GM19043 (cell line): Measurements from ENCODE around the gene NFAT5.

Source experiments
- ATAC-seq: cut with Tn5 transposase; IDR thresholded peaks from one replicate; pipeline ENCODE4 v1.9.1; 2021; ENCODE audit warnings: low read depth; ENCODE audit not compliant: unreplicated experiment

NFAT5 gene

DNA sequence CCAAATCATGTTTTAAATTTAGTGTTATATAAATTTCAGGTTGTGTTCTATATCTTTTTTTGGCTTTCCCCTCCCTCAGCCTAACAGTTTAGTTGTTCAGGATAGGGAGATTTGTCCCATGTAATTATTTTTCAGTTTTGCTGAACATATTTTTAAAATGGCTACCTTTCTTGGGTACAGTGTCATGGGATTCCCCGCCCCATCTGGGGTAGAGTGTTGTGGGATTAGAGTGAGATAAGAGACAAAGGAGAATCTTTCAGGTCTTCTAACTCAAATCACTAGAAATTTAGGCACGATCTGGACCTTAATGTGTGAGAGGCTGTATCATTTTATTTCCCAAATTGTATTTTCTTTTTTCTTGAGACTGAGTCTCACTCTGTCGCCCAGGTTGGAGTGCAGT, 24.8 kb downstream of the NFAT5 start:
- ATAC-seq: no peak

DNA sequence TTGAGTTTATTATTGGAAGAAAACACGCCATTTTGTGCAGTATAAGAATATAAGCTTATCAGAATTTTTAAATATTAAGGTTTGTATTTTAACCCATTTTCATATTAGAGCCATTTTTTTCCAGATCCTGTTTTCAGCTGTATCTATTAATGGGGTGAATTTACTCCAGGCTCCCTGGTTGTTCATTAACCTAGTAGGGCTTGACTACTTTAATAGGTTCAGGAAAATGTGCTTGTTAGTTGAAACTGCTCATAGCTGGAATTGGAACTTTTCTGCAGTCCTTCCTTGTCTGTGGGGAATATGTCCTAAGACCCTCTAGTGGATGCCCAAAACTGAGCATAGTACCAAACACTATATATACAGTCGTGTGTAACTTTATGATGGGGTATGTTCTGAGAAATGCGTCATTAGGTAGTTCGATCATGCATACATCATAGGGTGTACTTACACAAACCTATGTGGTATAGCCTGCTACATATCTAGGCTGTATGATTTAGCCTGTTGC, 28.0 kb downstream of the NFAT5 start:
- ATAC-seq: no peak

DNA sequence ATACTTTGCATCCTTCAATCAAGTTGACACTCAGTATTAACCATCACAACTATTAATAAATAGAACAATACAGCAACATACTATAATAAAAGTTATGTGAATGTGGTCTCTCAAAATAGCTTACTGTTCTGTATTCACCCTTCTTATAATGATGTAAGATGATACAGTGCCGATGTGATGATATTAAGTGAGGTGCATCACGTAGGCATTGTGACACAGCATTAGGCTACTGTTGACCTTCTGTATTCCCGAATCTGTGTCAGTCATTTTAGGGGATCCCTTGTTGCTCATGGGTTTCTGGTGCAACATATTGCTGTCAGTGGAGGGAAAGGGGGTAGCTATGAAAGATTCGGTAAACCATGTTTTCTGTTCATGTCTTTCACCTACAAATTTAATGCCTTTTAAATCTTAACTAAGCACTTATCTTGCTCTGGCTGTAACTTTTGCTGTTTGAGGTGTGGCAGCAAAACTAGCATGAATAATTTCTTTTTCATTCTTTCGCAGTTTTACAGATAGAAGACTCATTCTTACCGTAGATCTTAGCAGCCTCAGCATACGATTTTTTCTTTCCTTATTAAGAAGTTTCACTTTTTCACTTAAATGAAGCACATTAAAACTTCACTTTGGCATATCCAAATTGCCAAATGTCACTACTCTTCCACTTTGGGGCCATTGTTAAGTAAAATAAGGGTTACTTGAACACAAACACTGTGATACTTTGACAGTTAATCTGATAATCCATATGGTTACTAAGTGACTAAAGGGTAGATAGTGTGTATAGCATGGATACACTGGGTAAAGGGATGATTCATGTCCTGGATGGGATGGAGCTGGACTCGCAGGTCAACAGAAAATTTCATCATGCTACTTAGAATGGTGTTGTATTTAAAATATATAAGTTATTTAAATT, 29.6 kb downstream of the NFAT5 start:
- ATAC-seq: no peak

DNA sequence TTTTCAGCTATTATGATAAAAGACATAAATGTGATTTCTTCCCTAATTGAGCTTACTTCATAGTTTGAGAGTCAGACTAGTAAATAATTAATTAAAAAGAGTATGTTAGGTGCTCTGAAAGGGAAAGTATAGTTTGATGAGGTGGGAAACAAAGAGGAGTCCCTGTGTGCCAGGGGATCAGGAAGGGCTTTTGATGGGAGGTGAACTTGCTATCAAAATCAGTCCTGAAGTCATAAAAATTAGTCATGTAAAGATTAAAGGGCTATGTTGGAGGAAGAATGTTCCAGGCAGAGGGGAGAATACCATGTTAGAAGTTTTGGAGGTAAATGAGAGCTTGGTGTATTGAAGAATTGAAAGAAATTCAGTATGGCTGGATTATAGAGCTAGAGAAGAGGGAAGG, 31.0 kb downstream of the NFAT5 start:
- no peak for ATAC-seq

DNA sequence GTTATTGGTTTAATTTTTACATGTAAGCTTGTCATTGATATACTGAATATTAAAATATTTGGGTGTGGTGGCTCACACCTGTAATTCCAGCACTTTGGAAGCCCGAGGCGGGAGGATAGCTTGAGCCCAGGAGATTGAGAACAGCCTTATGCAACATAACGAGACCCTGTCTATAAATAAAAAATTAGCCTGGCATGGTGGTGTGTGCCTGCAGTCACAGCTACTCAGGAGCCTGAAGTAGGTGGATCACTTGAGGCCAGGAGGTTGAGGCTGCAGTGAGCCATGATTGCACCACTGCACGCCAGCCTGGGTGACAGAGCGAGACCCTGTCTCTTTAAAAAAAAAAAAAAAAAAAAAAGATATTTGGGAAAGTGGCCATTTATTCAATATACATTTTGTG, 32.3 kb downstream of the NFAT5 start:
- ATAC-seq: no peak

DNA sequence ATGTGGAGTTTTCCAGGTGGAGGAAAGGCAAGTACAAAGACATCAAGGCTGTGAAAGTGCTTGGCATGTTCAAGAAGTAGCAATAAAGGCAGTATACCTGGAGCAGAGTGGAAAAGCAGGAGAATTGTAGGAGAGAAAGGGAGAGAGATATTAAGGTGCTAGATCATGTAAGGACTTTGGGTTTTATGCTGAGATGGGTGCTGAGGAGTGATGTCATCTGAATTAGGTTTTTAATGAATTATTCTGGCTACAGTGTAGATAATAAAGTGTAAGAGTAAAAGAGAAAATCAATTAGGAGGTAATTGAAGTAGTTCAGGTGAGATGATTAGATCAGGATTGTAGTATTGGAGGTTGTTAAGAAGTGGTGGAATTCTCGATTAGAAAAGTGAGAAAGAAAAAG, 34.0 kb downstream of the NFAT5 start:
- ATAC-seq: no peak

DNA sequence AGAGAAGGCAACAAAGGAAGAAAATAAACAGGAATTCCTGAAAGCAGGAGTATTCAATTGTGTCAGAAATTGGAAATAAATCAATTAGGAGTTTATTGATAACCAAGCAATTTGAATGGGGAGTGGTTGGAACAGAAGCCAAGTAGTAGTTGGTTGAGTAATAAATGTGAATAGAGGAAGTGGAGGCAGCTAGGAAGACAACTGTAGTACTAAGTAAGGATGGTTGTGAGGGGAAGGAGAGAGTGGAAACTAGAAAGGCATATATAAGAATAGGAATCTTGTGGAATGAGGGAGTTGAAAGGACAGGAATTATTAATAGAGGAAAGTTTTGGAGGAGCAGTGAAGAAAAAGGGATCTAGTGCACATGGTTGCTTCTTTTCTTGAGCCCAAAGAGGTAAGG, 34.4 kb downstream of the NFAT5 start:
- ATAC-seq: no peak

DNA sequence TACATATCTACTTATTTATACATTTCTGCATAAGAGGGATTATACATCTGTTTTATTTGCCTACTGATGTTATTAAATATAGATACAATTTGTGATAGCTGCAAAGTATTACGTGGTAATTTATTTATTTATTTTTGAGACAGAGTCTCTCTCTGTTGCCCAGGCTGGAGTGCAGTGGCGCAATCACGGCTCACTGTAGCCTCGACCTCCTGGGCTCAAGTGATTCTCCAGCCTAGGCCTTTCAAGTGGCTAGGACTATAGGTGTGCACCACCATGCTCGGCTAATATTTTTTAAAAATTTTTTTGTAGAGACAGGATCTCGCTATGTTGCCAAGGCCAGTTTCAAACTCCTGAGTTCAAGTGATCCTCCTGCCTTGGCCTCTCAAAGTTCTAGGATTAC, 35.5 kb downstream of the NFAT5 start:
- no peak for ATAC-seq

DNA sequence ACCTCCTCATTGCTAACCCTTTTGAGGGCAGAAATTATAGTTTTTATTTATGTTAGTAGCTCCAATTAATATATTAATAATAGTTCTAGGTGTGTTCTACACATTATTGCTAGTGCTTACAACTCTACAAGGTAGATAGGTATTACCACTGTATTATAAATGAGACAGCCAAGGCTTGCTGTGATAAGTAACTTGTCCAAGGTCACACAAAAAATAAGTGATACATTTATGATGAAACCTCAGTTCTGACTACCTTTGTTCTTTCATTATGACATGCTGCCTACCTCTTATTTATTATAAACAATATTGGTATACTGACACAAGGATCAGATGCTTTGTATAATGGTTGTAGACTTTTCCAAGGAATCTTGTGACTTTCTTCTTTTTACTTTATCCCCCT, 41.2 kb downstream of the NFAT5 start:
- no peak for ATAC-seq

DNA sequence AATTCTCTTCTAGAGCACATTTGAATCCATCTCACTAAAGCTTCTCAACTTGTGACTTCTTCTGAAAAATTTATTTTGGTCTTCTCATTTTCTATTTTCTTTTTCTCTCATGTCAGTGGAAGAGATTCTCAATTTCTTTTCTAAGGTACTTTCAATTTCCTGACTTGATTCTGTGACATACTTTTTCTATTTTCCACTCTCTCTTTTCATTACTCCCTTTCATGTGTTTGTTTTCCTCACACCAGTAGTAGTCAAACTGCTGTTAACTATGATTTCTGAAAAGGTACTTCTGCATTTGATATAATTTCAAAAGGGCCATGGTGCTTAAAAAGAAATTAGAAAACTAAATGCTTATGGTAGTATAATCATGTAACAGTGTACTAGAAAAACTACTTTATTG, 41.9 kb downstream of the NFAT5 start:
- no peak for ATAC-seq

DNA sequence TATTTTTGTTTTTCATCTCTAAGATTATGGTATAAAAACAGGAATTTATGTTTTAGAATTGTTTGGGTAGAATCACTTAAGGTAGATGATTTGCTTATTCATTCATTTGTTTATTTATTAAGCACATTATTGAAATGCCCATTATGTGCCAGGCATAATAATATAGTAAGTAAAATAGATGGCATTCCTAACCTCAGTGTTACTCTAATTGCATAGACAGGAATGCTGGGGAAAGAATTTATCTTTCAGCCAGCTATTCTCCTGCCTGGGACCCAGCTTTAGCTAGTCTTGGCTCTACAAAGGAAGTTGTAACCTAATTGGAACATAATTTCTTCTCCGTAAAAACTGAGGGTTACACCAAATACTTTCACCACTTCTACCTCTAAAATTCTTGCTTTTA, 44.6 kb downstream of the NFAT5 start:
- ATAC-seq: no peak

DNA sequence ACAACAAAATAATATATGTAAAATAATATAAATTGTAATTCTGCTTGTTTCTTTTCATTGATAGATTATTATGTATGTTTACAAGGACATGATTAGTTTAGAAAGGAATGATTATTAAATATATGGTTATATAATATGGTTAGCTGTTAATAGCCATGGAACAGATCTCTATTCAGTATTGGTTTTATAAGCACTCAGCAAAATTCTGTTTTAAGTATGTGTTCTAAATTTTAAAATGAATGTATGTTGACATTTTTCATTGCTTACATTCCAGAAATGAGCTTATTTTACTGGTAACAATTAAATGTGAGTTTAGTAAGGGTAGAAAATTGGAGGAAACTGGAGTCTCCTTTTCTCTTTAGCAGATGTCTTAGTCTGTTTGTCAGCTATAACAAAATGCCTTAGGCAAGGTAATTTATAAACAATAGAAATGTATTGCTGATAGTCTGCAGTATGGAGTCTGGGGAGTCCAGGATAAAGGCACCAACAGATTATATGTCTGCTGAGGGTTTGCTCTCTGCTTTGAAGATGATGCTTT, 45.4 kb downstream of the NFAT5 start:
- no peak for ATAC-seq

DNA sequence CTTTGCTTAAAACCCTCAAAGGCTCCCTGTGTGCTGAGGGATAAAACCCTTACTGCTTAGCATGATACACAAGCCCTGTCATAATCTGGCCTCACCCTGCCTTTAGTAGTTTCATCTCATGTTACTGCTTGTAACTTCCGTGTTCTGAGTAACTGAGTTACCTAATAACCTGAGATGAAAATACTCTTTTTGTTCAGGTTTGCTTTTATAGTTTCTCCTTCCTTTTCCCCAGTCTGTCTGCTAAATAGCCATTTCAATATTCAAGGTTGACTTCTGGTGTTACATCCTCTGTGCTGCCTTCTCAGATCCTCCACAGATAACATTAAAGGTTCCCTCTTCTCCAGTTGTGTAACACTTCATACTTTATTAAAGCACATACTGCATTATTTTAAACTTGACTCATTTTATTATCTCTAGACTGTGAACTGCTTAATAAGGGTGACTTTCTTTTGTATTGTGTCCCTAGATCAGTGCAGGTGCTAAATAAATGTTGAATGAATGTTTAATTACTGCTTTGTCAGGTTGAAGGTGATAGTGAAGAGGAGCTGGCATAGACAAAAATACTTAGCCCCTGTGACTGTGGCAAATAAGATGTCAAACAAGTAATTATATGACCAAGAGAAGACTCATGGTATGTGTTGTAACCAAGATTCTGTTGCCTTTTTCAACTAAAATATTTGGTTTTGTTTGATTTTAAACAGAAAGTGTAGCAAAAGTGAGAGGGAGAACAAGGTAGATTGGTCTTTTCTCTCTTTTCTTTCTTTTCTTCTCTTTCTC, 47.8 kb downstream of the NFAT5 start:
- no peak for ATAC-seq

DNA sequence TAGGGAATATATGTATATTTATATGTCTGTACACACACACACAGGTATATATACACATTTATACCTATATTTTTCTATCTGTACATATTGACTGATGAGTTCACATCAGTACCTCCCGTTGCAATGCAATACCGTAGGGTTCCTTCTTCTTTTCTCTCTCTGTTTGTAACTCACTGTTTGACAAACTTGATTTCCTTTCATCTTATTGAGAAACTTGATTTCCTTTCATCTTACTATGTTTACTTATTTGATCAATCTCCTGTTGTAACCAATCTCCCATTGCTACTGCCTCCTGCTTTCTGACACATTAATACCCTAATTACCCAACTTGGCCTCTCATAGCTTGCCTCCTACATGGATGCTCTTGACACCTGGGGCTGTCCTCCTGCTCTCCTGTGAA, 49.8 kb downstream of the NFAT5 start:
- ATAC-seq: no peak

DNA sequence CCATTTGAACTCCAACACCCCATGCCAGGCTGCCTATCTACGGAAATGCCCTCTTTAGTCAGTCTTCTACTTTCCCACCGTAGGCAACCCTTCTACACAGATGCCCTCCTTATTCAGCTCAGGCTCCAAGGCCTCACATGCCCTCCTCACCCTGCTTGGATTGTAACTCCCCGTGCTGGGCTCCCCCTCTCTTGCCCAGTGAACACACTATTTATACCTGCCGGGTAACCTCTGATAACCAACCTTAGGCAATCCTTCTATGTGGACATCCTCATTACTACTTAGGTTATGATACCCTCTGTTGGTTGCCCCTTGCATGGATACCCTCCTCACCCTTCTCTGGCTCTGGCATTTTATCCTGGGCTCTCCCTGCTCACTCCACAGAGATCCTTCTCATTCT, 50.3 kb downstream of the NFAT5 start:
- no peak for ATAC-seq

DNA sequence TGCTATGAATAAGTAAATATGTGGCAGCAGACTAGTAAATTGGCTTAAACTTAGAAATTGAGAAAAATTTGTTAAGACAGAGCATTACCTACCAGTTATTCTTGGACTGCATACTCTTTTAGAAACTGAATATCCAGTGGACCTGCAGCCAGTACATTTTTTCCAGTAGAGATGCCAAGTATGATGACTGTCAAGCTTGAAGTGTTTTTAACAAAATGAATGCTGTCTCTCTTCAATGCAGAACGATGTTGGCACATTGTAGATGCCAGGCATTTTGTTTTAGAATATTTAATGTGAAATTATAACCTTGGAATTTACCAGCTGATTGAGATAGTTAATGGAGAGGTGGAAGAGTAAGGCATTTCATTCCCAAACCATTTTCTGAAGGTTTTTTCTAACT, 52.5 kb downstream of the NFAT5 start:
- ATAC-seq: no peak

DNA sequence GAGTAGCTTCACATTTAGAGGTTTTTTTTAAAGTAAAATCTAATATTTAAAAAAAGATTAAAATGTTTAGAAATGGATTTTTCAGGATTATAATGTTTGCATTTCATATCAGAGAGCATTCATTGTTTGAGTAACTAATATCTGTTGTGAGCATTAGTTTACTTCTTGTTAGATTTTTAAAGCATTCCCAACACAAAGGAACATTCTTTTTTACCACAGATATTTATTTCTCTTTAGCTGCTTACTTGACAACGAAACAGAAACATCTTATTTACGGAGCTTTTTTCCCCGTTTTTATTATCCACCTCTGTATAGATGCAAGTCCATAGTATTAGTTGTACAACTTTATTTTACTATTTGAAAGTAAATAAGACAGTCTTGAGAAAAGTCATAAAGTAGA, 53.0 kb downstream of the NFAT5 start:
- ATAC-seq: no peak

DNA sequence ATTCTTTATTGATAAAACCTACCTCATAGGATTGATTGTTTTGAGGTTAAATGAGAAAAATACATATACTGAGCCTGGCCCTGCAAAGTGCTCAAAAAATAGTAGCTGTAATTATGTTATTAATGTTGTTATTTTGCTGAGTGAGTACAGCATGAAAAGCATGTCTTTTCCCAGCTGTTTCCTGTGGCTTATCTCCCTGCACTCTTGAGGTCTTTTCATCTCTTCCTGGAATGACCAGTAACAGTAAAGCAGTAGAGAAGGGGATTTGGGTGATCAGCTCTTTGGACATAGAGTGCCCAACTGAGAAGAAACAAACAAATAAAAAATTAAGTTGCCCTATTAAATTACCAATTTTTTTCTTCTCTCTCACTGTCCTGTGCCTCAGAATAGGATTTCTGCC, 53.7 kb downstream of the NFAT5 start:
- ATAC-seq: no peak

DNA sequence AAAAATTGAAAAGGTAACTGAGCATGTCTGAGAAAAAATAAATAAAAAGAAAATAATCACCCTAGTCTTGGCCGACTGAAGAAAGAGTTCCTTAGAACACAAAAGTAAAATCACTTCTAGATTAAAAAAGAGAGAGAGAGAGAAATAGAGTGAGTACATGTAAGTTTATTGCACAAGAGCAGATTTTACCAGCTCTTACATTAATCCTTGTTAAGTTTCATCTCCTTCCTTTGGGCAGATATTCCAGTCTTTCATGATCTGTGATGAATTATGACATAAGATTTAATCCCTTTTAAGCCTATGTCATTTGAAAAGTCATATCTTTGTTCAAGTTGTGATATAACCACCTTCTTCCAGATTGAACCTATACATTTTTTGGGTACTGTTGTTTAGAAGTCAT, 54.8 kb downstream of the NFAT5 start:
- no peak for ATAC-seq

DNA sequence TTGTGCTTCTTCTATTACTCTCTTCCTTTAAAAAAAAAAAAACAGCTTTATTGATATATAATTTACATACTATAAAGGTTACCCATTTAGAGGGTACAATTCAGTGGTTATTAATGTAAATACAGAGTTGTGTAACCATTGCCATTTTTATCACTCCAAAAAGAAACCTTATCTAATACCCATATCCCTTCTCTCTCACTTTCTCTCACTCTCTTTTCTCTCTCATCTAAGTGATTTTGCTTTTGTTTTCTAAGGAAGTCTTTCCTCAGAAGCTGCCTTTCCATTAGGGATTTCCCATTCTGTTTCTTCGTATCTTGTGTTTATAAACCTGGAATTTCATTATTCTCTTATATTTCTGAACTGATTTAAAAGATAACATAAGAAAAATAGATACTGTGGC, 55.5 kb downstream of the NFAT5 start:
- no peak for ATAC-seq

DNA sequence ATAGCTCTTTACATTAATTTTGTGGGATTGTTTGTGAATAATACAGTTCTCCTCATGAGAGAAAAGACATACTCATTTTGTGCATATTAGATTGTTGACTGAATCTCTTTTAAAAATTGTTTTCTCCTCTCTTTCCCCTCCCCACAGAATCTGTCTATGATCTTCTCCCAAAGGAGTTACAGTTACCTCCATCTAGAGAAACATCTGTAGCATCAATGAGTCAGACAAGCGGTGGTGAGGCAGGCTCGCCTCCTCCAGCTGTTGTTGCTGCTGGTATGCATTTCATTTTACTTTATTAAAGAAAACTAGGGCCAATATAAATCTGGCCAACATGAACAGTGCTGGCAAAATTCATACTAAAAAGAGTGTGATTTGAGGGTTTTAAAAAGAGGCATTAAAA, 60.5 kb downstream of the NFAT5 start:
- ATAC-seq: no peak

DNA sequence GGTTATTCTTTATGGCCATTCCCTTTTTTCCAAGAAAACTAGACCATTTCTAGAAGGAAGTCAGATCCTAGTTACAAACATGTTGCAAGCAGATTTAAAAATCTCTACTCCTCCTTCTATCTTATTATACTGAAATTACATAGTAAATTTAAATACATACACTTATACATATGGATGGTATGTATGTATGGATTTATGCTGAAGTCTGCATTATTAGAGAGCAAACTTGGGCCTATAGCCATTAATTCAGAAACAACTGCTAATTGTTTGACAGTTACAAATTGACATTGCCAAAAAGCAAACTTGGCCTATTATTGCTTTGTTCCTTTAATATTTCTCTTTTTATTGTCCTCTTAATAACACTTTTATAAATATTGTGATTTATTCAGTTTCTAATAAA, 67.1 kb downstream of the NFAT5 start:
- no peak for ATAC-seq
